GM10266 (cell line): Measurements from ENCODE around the gene MYMK.

Experiments used
- DNase-seq: peaks from one replicate; pipeline ENCODE4 v3.0.0; 2012; ENCODE audit errors: extremely low spot score
- TF ChIP-seq, protein P1 (sequence below): IDR thresholded peaks from 2 replicates; pipeline ENCODE4 v1.5.1; 2012; ENCODE audit warnings: mild to moderate bottlenecking, low read depth; ENCODE audit not compliant: control insufficient read depth, insufficient read depth; ENCODE audit errors: missing control alignments

Gene MYMK

DNA sequence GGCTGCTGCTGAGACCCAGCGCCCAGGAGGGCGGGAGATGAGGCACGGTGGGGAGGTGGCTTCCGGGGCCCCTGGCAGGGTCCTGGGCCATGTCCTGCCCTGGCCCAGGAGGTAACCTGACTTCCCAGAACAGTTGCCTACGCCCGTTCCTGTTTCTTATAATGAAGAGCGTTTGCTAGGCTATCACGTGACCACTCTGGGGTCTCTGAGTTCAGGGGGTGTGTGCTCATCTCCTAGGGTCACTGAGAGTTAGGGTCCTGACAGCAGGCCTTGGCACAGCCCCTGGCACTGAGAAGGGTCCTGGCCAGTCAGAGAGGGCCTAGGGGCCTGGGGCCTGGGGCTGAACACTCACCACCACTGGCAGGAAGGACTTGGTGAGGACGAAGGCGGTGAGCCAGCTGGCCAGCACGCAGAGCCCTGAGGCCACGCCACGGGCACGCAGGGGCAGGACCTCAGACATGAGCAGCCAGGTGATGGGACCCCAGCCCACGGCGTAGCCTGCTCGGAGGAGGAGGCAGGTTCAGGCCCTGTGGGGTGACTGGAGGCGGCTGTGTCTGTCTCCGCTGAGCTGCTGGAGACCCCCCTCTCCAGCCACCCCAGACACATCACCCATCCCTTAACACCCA is 51.9 kb downstream of the MYMK start:
- no peak for DNase-seq
- TF ChIP-seq, protein P1, sequence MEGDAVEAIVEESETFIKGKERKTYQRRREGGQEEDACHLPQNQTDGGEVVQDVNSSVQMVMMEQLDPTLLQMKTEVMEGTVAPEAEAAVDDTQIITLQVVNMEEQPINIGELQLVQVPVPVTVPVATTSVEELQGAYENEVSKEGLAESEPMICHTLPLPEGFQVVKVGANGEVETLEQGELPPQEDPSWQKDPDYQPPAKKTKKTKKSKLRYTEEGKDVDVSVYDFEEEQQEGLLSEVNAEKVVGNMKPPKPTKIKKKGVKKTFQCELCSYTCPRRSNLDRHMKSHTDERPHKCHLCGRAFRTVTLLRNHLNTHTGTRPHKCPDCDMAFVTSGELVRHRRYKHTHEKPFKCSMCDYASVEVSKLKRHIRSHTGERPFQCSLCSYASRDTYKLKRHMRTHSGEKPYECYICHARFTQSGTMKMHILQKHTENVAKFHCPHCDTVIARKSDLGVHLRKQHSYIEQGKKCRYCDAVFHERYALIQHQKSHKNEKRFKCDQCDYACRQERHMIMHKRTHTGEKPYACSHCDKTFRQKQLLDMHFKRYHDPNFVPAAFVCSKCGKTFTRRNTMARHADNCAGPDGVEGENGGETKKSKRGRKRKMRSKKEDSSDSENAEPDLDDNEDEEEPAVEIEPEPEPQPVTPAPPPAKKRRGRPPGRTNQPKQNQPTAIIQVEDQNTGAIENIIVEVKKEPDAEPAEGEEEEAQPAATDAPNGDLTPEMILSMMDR: no peak

DNA sequence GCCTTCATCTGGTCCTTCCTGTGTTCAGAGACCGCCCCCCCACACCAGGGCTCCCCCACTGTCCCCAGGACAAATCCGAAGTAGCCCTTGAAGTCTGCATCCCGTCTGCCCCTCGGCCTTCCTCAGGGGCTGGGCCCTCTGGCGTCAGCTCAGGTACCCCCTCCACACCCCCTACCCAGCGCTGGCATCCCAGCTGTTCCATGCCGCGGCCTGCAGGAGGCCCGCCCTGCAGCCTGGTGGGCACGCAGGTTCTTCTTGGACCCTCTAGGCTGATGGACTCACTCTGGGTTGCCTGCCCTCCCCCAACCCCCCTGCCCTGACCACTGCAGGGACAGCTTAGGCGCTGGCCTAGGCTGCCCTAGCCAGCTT is 52.5 kb downstream of the MYMK start:
- DNase-seq: no peak
- TF ChIP-seq, protein P1: no peak

DNA sequence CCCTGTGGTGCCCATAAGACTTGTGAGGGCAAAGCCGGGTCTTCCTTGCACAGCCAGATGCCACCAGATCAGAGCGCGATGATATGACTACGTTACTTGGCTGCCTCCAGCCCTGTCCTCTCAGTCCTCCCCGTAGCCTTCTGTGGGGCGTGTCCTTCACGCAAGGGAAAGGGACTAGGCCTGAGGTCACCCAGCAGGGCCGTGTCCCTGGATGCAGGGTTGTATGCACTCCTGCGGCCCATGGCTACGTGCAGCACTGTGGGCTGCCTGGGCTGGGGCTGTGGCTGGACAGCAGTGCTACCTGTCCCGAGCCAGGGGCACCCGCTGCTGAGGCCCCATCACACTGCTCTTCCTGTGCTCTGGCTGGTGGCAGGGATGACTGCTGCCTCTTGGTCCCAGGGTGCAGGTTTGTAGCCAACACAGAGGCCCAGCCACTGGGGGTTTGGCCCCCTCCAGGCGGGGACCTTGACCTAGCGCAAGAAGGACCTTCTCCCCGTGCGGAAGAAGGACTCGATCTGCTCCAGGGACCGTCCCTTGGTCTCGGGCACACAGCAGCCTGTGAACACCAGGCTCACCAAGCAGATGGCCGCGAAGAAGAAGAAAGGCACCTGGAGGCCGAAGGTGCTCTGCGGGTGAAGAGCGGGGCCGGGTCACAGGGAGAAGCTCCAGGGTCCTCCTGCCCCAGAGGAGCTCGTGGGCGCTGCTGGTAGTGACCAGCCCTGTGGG is 53.0 kb downstream of the MYMK start:
- DNase-seq: no peak
- TF ChIP-seq, protein P1: no peak

DNA sequence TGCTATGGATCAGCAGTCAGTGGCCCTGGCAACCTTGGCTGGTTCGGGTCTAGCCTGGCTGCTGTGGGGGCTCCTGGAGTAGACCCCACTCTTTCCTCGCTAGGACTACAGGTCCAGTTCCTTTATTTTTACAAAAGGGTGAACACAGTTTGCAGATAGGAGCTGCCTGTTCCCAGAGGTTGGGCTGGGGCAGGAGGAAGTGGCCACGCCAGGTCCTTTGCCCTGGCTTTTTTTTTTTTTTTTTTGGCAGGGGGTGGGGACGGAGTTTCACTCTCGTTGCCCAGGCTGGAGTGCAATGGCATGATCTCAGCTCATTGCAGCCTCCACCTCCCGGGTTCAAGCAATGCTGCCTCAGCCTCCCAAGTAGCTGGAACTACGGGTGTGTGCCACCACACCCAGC is 53.8 kb downstream of the MYMK start:
- DNase-seq: no peak
- TF ChIP-seq, protein P1: no peak

DNA sequence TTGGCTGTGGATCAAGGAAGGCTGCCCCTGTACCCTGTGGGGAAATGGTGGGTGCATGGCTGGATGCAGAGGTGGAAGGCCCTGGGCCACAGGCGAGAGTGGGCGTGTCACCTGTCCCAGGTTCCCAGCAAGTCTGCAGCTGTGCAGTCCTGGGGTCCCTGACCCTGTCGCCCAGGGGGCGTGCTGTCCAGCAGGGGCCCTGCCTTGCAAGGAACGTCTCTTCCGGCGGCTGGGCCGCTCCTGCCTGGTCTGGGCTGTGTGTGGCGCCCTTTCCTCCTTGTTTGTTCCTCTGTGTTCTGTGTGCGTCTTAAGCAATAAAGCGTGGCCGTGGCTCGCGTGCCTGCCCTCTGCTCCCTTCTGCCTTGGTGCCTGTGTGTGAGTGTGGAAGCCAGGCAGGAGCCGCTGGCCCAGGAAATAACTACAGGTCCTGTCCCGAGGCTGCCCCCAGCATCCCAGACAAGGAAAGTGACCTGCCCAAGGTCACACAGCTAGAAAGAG is 54.3 kb downstream of the MYMK start:
- no peak for DNase-seq
- TF ChIP-seq, protein P1: no peak

DNA sequence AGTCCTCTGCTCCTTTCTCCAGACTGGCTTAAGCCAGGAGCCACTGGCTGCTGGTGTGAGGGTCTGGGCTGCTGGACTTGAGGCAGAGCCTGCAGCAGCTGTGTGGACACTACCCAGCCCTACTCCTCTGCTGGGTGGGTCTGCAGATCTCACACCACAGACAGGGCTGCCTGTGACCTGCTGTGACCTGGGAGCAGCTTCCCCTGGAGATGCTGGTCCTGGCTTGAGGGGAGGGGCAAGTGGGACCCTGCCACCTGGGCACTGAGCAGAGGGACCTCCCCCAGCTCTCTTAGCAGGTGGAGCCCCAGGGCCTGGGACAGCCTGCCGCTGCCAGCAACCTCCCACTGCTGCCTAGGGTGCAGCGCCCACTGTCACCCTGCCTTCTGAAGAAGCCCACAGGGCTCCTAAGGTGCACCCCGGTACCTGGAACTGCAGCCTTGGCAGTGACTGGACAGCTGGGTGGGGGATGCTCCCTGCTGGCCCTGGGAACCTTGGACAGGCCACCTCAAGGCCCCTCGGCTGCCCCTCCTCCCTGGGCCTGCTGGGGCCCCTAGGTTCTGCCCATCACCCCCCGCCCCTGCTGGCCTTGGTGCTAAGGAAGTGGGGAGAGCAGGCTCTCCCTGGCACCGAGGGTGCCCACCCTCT is 55.9 kb downstream of the MYMK start:
- TF ChIP-seq, protein P1: no peak
- no peak for DNase-seq

DNA sequence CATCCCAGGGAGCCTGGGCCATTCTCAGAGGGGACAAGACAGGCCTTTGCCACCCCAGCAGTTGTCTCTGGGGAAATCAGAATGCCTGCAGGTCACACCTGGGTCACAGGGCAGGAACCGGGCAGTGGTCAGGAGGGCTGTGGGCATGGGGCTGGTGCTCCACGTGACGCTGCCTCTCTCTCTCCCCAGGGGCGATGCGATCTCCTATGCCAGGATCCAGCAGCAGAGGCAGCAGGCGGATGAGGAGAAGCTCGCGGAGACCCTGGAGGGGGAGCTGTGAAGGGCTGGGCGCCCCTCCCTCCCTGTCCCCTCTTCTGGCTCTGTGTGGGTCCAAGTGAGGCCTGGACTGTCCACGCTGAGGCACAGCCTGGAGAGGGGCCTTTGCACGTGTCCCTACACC is 56.4 kb downstream of the MYMK start:
- TF ChIP-seq, protein P1: no peak
- DNase-seq: no peak
